Nephron (organoid): ENCODE data around the gene SYK.

Source experiments
- H3K27ac Mint-ChIP-seq, 3 experiments: 2 replicates each; pipeline ENCODE4 v1.8.0; 2020; ENCODE audit warnings: mixed read lengths in 3 of 3, mild to moderate bottlenecking in 2 of 3, moderate library complexity in 1 of 3
- H3K27me3 Mint-ChIP-seq: 2 replicates; pipeline ENCODE4 v1.8.0; 2021; ENCODE audit warnings: low read depth, mild to moderate bottlenecking, moderate library complexity, mixed read lengths
- H3K36me3 Mint-ChIP-seq: 2 replicates; pipeline ENCODE4 v1.8.0; 2020; ENCODE audit warnings: low read depth, mixed read lengths
- H3K4me1 Mint-ChIP-seq: 2 replicates; pipeline ENCODE4 v1.8.0; 2020; ENCODE audit warnings: mixed read lengths
- H3K4me3 Mint-ChIP-seq, 3 experiments: 2 replicates each; pipeline ENCODE4 v1.8.0; 2020; ENCODE audit warnings: mild to moderate bottlenecking in 3 of 3, mixed read lengths in 3 of 3, moderate library complexity in 2 of 3
- H3K9me3 Mint-ChIP-seq: 2 replicates; pipeline ENCODE4 v1.8.0; 2020; ENCODE audit warnings: mixed read lengths
- TF ChIP-seq, protein P1 (sequence below), 3 experiments: fragments of 200-600 bp; sonication (generic); IDR thresholded peaks; one replicate each; pipeline ENCODE4 v1.5.0; 2021; ENCODE audit warnings: antibody characterized with exemption in 3 of 3; ENCODE audit not compliant: unreplicated experiment in 3 of 3

SYK gene

GRCh38 chr9:90905822-90906221, 104.2 kb downstream of the SYK start:
- Mint-ChIP-seq H3K36me3 (peaks cover 25% of the 10 kb centered on the region), H3K27ac (no peak overlapping the region), H3K27me3 (no peaks in the 10 kb centered on the region), H3K4me1 (peaks cover 6% of the 10 kb centered on the region), H3K4me3 (no peak overlapping the region), H3K9me3 (peaks cover 19% of the 10 kb centered on the region)
- TF ChIP-seq, protein P1, sequence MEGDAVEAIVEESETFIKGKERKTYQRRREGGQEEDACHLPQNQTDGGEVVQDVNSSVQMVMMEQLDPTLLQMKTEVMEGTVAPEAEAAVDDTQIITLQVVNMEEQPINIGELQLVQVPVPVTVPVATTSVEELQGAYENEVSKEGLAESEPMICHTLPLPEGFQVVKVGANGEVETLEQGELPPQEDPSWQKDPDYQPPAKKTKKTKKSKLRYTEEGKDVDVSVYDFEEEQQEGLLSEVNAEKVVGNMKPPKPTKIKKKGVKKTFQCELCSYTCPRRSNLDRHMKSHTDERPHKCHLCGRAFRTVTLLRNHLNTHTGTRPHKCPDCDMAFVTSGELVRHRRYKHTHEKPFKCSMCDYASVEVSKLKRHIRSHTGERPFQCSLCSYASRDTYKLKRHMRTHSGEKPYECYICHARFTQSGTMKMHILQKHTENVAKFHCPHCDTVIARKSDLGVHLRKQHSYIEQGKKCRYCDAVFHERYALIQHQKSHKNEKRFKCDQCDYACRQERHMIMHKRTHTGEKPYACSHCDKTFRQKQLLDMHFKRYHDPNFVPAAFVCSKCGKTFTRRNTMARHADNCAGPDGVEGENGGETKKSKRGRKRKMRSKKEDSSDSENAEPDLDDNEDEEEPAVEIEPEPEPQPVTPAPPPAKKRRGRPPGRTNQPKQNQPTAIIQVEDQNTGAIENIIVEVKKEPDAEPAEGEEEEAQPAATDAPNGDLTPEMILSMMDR (IDR thresholded peaks at IDR 0.05; ENCODE audit: unreplicated experiment in 3 of 3) = no peak

GRCh38 chr9:90906316-90907055, 104.9 kb downstream of the SYK start:
- TF ChIP-seq, protein P1 (IDR thresholded peaks at IDR 0.05; ENCODE audit: unreplicated experiment in 3 of 3) = no peak
- Mint-ChIP-seq H3K36me3 (peaks cover 25% of the 10 kb centered on the region), H3K4me1 (peaks cover 6% of the 10 kb centered on the region), H3K27ac (no peak overlapping the region), H3K4me3 (no peak overlapping the region), H3K27me3 (no peaks in the 10 kb centered on the region), H3K9me3 (peaks cover 19% of the 10 kb centered on the region)

GRCh38 chr9:90907056-90907445, 105.4 kb downstream of the SYK start:
- no peak overlapping the region for H3K27ac Mint-ChIP-seq
- peaks cover 6% of the 10 kb centered on the region for H3K4me1 Mint-ChIP-seq
- H3K9me3 Mint-ChIP-seq = peaks cover 17% of the 10 kb centered on the region
- no peaks in the 10 kb centered on the region for H3K27me3 Mint-ChIP-seq
- TF ChIP-seq, protein P1 (IDR thresholded peaks at IDR 0.05; ENCODE audit: unreplicated experiment in 3 of 3) = no peak
- peaks cover 22% of the 10 kb centered on the region for H3K36me3 Mint-ChIP-seq
- no peak overlapping the region for H3K4me3 Mint-ChIP-seq

- Mint-ChIP-seq H3K9me3 (peaks cover 12% of the 10 kb centered on the region), H3K36me3 (peaks cover 18% of the 10 kb centered on the region), H3K4me3 (no peak overlapping the region), H3K4me1 (peaks cover 6% of the 10 kb centered on the region), H3K27ac (no peak overlapping the region), H3K27me3 (no peaks in the 10 kb centered on the region)
- TF ChIP-seq, protein P1 (IDR thresholded peaks at IDR 0.05; ENCODE audit: unreplicated experiment in 3 of 3) = no peak
These were observed 106.2 kb downstream of the SYK start for GRCh38 chr9:90907790-90908189.

DNA sequence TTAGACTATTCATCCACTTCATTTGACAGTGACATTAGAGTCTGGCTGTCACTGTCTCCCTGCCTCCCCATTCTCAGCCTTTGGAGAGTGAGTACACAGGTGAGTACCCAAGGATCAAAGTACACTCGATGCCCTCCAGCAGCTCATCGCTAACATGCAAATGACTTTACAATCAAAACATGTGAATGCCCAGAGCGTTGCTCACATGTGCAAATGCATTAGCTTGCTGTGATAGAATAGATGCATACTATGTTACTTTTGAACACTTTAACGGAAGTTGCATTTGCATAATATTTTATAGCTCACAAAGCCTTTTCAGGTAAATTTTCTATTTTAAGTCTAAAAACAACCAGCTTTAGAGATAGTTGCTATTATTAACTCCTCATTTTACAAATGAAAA, 107.6 kb downstream of the SYK start:
- H3K36me3 Mint-ChIP-seq = peaks cover 8% of the 10 kb centered on the region
- H3K27ac Mint-ChIP-seq = no peak overlapping the region
- no peak overlapping the region for H3K4me3 Mint-ChIP-seq
- H3K4me1 Mint-ChIP-seq = peaks cover 6% of the 10 kb centered on the region
- TF ChIP-seq, protein P1 (IDR thresholded peaks at IDR 0.05; ENCODE audit: unreplicated experiment in 3 of 3) = no peak
- peaks cover 5% of the 10 kb centered on the region for H3K9me3 Mint-ChIP-seq
- no peaks in the 10 kb centered on the region for H3K27me3 Mint-ChIP-seq

DNA sequence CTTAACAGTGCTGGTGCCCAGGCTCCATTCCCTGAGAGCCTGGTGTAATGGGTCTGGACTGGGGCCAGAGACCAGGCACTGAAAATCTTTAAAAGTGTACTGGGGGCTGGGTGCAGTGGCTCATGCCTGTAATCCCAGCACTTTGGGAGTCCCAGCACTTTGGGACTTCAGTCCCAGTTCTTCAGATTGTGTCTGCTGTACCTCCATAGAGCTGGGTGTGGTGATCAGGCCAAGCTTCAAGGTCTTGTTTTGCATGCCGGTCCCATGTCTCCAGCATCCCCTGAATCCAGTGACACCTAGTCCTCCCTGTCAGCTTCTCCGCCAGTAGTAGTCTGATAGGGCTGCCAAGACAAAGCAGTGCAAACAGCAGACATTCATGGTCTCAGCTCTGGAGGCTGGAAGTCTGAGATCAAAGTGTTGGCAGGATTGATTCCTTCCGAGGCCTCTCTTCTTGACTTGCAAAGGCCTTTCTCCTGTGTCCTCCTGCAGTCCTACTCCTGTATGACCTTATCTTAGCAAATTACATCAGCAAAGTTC, 108.2 kb downstream of the SYK start:
- TF ChIP-seq, protein P1 (IDR thresholded peaks at IDR 0.05; ENCODE audit: unreplicated experiment in 3 of 3) = no peak
- Mint-ChIP-seq H3K36me3 (peaks cover 6% of the 10 kb centered on the region), H3K4me1 (peaks cover 3% of the 10 kb centered on the region), H3K27ac (no peak overlapping the region), H3K27me3 (peaks cover 3% of the 10 kb centered on the region), H3K9me3 (peaks cover 5% of the 10 kb centered on the region), H3K4me3 (no peak overlapping the region)
